Endometrial microvascular endothelial cells (primary cell): Measurements from ENCODE around the gene SLC32A1. TPM values are rescaled to one million over a fixed set of nuclear protein-coding genes. Genes with fewer than 3 reads are reported as not detected.

Source experiments
- in situ Hi-C: cut with HindIII; loops from 2 replicates; pipeline ENCODE4 v1.10.0; 2017; ENCODE audit warnings: low sequenced_read_pairs, low pct_unique_long_range_greater_than_20kb; ENCODE audit errors: inconsistent ontology term
- total RNA-seq: library from RNA; depleted of rRNA; stranded (reverse); fragments of >200 nt; gene quantifications from one replicate; pipeline ENCODE4 v1.2.3, GENCODE V29; 2015; ENCODE audit errors: inconsistent ontology term

The SLC32A1 gene
- total RNA-seq, 1 donor from 2014 or later = not detected

GRCh38 chr20:38748097-38748860, 24.0 kb downstream of the SLC32A1 start, which contains the start of gene ACTR5:
TSS of gene ACTR5 (plus strand) at chr20:38748460. CDS start at chr20:38748479, 19 bp downstream.
- in situ Hi-C loops = no loop called here

DNA sequence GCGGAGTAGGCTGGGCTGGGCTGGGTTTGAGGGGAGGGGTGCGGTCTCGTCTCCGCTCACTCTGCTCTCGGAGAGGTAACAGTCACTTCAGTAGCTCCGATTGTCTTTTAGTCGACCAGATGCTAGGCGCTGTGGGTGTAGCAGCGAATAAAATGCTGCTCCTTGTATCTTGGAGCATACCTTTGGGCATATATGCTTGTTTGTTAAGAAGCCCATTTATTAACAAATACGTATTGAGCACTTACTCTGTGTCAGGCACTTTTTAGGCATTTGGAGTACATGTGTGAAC, 24.5 kb downstream of the SLC32A1 start:
- in situ Hi-C loops = no loop called here

- in situ Hi-C loops = no loop called here
These were observed 27.2 kb downstream of the SLC32A1 start for GRCh38 chr20:38751360-38751976.

DNA sequence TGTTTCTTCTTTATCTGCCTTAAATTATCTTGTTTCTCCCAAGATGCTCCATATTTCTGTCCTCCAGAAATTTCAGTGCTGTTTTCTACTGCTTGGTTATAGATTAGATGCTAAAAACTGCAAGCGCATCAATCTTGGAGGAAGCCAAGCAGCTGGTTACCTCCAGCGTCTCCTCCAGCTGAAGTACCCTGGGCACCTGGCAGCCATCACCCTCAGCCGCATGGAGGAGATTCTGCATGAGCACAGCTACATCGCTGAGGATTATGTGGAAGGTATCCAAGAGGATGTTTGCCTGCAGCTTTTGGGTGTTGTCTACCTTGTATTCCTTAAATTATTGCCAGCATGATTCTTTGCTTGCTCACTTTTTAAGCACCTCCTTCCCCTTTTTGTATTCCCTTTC, 27.7 kb downstream of the SLC32A1 start:
- in situ Hi-C loops = no loop called here

DNA sequence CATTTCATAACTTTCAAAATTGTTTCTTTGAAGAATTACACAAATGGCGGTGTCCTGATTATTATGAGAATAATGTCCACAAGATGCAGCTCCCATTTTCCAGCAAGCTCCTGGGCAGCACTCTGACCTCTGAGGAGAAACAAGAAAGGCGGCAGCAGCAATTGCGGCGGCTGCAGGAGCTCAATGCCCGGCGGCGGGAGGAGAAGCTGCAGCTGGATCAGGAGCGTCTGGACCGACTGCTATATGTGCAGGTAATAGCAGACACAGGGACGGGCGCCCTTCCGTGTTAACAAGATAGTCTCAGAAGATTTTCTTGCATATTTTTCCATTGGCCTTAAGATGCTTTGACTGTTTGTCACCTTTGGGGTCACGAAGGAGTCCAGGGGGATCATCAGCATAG, 30.6 kb downstream of the SLC32A1 start:
- in situ Hi-C loops = no loop called here

- in situ Hi-C loops = no loop called here
These were observed 31.1 kb downstream of the SLC32A1 start for GRCh38 chr20:38755324-38755910.

GRCh38 chr20:38757145-38757775, 33.0 kb downstream of the SLC32A1 start:
- in situ Hi-C loops = no loop called here

DNA sequence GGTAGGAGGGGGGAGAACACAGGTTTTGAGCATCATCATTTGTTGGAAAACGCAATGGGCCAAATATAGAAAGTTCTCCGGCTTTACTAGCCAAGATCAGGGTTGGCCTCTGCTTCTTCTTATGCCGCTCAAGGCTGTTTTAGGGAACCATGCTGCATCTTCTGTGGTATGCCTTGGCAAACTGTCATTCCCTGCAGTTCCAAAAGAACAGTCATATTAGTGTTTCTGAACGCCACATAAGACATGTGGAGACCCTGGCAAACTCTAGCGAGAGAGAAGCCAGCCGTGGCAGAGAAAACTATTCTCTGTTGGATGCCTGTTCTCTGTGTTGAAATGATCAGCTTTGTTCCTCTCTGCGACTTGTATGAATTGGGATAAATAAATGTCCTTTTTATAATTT, 34.8 kb downstream of the SLC32A1 start:
- in situ Hi-C loops = no loop called here

DNA sequence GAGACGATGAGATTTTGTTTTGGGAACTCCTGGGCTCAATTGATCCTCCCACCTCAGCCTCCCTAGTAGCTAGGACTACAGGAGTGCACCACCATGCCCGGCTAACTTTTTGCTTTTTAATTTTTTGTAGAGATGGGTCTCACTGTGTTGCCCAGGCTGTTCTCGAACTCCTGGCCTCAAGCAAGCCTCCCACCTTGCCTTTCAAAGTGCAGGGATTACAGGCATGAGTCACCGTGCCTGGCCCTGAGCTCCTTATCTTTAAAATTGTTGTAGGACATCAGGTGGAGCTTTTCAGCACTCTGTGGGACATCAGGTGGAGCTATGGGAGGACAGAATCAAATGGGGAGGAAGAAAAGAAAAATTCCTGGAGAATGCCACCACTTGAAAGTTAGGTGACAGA, 36.7 kb downstream of the SLC32A1 start:
- in situ Hi-C loops = no loop called here

DNA sequence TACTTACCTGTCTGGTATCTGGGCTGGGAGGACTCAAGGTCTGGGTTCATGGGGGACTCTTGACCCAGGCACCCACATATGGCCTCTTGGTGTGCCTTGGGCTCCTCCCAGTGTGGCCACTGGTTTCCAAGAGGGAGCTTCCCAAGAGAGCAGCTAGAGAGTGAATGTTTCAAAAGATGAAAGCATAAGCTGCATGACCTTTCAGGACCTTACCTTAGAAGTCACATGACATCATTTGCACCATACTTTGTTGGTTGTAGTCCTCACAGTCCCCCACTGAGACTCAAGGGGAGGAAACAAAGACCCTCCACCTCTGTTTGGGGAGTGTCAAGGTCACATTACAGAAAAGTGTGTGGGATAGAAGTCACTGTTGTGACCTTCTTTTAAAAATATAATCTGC, 37.9 kb downstream of the SLC32A1 start:
- in situ Hi-C loops = no loop called here

- in situ Hi-C loops = no loop called here
These were observed 39.3 kb downstream of the SLC32A1 start for GRCh38 chr20:38763616-38764015.

- in situ Hi-C loops = no loop called here
These were observed 40.5 kb downstream of the SLC32A1 start for GRCh38 chr20:38764567-38765318.

GRCh38 chr20:38766071-38766470, 41.8 kb downstream of the SLC32A1 start:
- in situ Hi-C loops = no loop called here

DNA sequence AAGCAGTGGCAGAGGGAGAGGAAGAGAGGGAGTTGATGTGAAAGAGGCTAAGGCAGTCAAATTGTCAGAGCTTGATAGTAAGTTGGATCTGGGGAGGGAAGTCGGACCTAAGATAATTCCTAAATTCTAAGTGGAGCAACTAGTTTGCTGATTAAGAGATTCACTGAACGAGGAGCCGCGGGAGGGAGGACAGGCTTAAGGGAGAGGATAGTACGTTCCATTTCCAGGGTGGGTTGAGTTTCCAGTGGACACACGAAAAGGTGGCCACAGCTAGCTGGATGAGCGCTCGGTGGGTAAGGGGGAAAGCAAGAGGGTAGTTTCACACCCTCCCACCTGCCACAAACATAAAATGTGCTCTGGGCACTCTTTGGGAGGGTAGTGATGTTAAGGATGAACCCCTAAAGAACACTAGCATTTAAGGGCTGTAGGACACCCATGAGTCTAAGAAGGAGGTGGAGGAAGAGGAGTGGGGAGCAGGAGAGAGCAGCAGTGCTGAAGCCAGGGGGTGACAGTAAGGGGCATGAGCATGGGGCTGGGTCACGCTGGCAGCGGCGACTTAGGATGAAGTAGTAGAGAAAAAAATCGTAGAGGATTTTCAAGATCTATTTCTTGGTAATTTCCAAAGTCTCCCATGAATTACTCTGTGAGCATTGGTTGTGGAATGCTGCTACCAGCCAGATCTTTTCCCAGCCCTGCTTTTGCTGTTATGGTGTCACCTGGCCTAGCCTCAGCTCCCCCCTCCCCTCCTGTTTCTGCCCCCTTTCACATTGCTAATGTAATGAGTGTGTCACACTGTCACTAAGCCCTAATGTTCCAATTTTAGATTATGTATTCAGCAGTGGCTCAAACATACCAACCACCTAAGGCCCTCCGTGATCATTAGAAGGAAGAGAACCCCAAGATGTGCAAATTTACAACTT, 45.4 kb downstream of the SLC32A1 start:
- in situ Hi-C loops = no loop called here

DNA sequence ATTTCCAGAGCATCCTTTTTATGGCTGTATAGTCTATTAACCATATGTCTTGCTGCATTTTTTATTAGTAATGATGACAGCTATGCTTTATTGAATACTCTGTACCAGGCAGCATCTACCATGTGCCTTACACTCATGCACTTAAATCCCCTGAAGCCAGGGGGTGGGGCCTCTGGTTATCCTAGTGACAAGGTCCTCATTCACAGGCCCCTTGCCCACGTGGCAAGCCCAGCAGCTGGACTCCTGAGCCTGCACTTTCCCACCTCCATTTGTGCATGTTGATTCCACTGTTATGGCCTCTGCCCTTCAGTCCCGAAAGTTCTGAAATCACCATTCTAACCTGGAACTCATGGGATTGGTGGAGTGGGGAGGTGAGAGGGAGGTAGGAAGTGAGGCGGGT, 46.3 kb downstream of the SLC32A1 start:
- in situ Hi-C loops = no loop called here

DNA sequence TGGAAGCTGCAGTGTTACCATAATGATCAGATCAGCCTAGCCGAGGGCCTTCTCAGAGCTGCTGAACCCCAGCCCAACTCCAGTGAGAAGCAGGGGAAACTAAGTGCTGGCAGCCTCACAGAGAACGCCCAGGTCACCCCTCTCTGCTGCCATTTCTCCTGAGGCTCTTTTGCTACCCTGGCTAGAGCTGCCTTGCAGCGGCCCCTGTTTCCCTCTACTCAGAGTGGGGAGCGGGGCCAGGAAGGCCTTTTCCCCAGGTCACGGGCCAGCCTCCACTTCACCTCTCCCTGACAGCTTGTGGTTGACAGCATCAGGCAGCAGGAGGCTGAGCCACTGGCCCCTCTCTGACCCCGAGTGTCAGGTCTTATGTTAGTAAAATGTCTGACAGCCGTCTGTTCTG, 46.7 kb downstream of the SLC32A1 start:
- in situ Hi-C loops = no loop called here

DNA sequence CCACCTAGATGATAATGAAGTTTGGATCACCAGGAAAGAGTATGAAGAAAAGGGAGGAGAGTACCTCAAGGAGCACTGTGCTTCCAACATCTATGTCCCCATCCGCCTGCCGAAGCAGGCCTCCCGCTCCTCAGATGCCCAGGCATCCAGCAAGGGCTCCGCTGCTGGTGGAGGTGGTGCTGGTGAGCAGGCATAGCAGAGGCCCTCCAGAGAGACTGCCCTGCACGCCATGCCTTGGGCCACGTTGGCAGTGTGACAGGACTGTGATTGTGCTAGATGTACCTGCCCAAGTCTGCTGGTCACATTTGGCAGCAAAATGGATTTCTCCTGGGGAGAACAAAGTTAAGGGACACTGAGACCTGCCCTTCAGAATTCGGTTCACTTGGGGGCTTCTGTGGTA, 47.3 kb downstream of the SLC32A1 start:
- in situ Hi-C loops = no loop called here

GRCh38 chr20:38774167-38774566, 49.9 kb downstream of the SLC32A1 start:
- in situ Hi-C loops = no loop called here
